Chondrocyte (in vitro differentiated cells): Measurements from ENCODE around the gene CYP51A1. TPM values are rescaled to one million over a fixed set of nuclear protein-coding genes. Genes with fewer than 3 reads are reported as not detected.

Experiments used
- DNase-seq: peaks from one replicate; pipeline ENCODE4 v3.0.0; 2021; ENCODE audit warnings: mixed read lengths, low spot score
- H3K27ac Mint-ChIP-seq: one replicate; pipeline ENCODE4 v1.8.0; 2021; ENCODE audit warnings: mild to moderate bottlenecking, moderate library complexity, mixed read lengths; ENCODE audit not compliant: unreplicated experiment
- H3K27me3 Mint-ChIP-seq: 2 replicates; pipeline ENCODE4 v1.8.0; 2021; ENCODE audit warnings: low read depth, mixed read lengths
- H3K36me3 Mint-ChIP-seq: 2 replicates; pipeline ENCODE4 v1.8.0; 2021; ENCODE audit warnings: low read depth, mixed read lengths
- H3K4me1 Mint-ChIP-seq: 2 replicates; pipeline ENCODE4 v1.8.0; 2021; ENCODE audit warnings: low read depth, mild to moderate bottlenecking, mixed read lengths
- H3K4me3 Mint-ChIP-seq: one replicate; pipeline ENCODE4 v1.8.0; 2021; ENCODE audit warnings: mild to moderate bottlenecking, moderate library complexity, mixed read lengths; ENCODE audit not compliant: unreplicated experiment
- H3K9me3 Mint-ChIP-seq: 2 replicates; pipeline ENCODE4 v1.8.0; 2021; ENCODE audit warnings: low read depth, mixed read lengths
- total RNA-seq: library from RNA; stranded (reverse); gene quantifications from 3 replicates; pipeline ENCODE4 v1.2.1, GENCODE V29; 2021
- TF ChIP-seq, protein P1 (sequence below): fragments of 200-600 bp; sonication (generic); IDR thresholded peaks from 2 replicates; pipeline ENCODE4 v1.5.0; 2021; ENCODE audit warnings: antibody characterized with exemption, mild to moderate bottlenecking, moderate library complexity

CYP51A1 gene
- total RNA-seq, 1 donor from 2014 or later: 87.6 TPM

DNA sequence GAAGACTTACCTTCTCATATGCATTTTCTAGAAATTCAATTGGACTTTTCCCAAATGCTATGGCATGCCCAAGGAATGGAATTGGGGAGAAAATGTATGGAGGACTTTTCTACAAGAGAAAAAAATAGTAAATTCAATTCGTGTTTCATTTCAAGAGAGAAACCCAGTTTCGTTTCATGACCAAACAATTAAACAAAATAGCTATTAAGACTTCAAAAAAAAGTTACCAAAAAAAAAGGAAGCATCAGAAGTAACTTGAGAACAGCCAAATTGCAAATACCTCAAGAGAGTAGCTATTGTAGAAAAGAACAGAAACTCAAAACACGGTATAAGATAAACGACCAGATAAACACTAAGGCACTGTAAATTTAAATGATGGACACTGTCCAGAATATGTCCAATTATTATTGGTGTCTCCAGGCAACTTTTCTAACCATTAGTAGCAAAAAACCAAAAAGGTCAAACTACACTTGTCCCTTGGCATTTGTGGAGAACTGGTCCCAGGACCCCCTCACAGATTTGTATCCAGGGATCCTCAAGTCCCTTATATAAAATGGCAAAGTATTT lies 2.4 kb downstream of the CYP51A1 start:
- peaks cover 19% of the 10 kb centered on the region for H3K36me3 Mint-ChIP-seq
- H3K4me1 Mint-ChIP-seq: peaks cover 41% of the 10 kb centered on the region
- TF ChIP-seq, protein P1, sequence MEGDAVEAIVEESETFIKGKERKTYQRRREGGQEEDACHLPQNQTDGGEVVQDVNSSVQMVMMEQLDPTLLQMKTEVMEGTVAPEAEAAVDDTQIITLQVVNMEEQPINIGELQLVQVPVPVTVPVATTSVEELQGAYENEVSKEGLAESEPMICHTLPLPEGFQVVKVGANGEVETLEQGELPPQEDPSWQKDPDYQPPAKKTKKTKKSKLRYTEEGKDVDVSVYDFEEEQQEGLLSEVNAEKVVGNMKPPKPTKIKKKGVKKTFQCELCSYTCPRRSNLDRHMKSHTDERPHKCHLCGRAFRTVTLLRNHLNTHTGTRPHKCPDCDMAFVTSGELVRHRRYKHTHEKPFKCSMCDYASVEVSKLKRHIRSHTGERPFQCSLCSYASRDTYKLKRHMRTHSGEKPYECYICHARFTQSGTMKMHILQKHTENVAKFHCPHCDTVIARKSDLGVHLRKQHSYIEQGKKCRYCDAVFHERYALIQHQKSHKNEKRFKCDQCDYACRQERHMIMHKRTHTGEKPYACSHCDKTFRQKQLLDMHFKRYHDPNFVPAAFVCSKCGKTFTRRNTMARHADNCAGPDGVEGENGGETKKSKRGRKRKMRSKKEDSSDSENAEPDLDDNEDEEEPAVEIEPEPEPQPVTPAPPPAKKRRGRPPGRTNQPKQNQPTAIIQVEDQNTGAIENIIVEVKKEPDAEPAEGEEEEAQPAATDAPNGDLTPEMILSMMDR: no peak
- no peaks in the 10 kb centered on the region for H3K27me3 Mint-ChIP-seq
- H3K9me3 Mint-ChIP-seq: no peaks in the 10 kb centered on the region
- H3K4me3 Mint-ChIP-seq: peak overlapping the region; percentile 7
- H3K27ac Mint-ChIP-seq: no peak overlapping the region
- no peak for DNase-seq

DNA sequence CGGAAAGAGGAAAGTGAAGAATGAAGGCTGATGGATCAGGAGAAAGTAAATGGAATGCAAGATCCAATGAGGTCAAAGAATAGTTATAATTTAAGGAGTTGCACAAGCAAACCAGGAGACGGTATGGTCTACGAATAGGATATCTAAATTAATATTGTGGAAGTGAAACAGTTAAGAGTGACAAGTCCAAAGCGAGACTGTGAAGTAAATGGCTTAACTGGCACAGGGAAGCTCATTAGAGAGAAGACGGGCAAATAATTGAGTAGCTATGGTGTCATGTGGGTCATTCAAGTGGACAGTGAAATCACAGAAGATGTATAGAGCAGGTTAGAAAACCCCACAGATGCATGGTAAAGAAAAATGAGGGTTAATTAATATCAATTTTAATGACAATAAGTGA lies 3.2 kb downstream of the CYP51A1 start:
- TF ChIP-seq, protein P1: no peak
- Mint-ChIP-seq H3K27ac (peak overlapping the region; percentile 18), H3K4me3 (no peak overlapping the region), H3K4me1 (peaks cover 40% of the 10 kb centered on the region), H3K36me3 (peaks cover 22% of the 10 kb centered on the region), H3K9me3 (no peaks in the 10 kb centered on the region), H3K27me3 (no peaks in the 10 kb centered on the region)
- DNase-seq: no peak

DNA sequence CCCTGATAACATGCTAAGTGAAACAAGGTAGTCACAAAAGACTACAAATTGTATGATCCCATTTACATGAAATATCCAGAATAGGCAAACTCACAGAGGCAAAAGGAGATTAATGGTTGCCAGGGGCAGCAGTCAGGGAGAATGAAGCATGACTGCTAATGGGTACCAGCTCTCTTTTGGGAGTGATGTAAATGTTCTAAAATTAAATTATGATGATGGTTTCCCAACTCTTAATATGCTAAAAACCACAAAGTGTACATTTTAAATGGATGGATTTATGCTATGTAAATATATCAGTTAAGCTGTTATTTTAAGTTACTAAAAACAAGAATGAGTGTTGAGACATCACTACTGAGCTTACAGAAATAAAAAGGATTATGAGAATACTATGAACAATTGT lies 12.6 kb downstream of the CYP51A1 start:
- Mint-ChIP-seq H3K36me3 (peaks cover 39% of the 10 kb centered on the region), H3K4me3 (no peak overlapping the region), H3K4me1 (peaks cover 23% of the 10 kb centered on the region), H3K27me3 (no peaks in the 10 kb centered on the region), H3K27ac (no peak overlapping the region), H3K9me3 (peaks cover 17% of the 10 kb centered on the region)
- no peak for DNase-seq
- TF ChIP-seq, protein P1: no peak

DNA sequence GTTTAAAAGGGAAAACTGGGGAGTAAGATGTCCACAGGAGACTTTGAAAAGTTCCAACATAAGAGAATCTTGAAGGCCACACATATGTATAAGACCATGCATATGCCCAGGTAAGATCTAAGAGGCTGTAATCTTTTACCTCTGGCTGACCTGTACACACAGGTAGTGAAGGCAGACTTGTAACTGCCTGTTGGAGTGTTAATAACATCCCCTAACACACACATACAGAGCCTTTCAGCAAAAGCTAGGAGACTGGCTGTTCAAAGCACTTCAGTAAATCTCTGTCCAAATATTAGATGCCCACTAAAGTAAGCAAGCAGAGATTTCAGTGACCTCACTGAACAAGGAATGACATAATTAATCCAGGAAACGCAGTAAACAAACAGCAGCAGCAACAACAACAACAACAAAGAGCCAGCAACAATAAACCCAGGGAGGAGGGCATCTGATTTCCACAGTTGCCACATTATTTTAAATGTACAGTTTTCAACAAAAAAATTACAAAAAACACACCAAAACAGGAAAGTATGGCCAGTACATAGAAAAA lies 15.0 kb downstream of the CYP51A1 start:
- Mint-ChIP-seq H3K4me3 (no peak overlapping the region), H3K4me1 (peaks cover 23% of the 10 kb centered on the region), H3K27me3 (no peaks in the 10 kb centered on the region), H3K27ac (peak overlapping the region; percentile 64), H3K9me3 (peaks cover 17% of the 10 kb centered on the region), H3K36me3 (peaks cover 37% of the 10 kb centered on the region)
- TF ChIP-seq, protein P1: no peak
- no peak for DNase-seq

DNA sequence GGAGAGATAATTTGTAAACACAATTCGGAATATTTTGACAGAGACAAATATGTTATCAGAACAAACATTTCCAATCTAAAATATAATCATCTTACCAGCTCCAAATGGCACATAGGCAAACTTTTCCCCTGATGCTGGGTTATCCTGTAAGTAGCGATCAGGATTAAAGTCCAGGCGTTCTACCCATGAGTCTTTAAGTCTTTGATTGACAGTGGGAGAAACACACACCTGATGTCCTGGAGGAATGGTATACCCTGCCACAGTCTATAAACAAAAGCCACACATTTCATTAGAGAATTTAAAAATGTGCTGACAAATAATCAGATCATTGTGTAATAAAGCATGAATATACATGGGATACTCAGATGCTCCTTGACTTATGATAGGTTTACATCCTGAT lies 17.3 kb downstream of the CYP51A1 start:
- Mint-ChIP-seq H3K36me3 (peaks cover 25% of the 10 kb centered on the region), H3K4me1 (peaks cover 23% of the 10 kb centered on the region), H3K9me3 (peaks cover 10% of the 10 kb centered on the region), H3K27me3 (no peaks in the 10 kb centered on the region), H3K4me3 (no peak overlapping the region), H3K27ac (no peak overlapping the region)
- no peak for DNase-seq
- TF ChIP-seq, protein P1: no peak
